ENCODE measurements around the gene APBA1.

The APBA1 gene

GRCh38 chr9:69504058-69504457 lies 168.1 kb downstream of the APBA1 start:
- no peak overlapping the region for H3K4me3 Mint-ChIP-seq
- H3K27me3 Mint-ChIP-seq, result no peaks in the 10 kb centered on the region
- no peaks in the 10 kb centered on the region for H3K4me1 Mint-ChIP-seq
- no peaks in the 10 kb centered on the region for H3K36me3 Mint-ChIP-seq
- H3K9me3 Mint-ChIP-seq, result no peaks in the 10 kb centered on the region
- no peak overlapping the region for H3K27ac Mint-ChIP-seq

GRCh38 chr9:69502671-69503301 lies 169.4 kb downstream of the APBA1 start:
- H3K36me3 Mint-ChIP-seq, result no peaks in the 10 kb centered on the region
- H3K4me1 Mint-ChIP-seq, result no peaks in the 10 kb centered on the region
- H3K4me3 Mint-ChIP-seq, result no peak overlapping the region
- H3K27me3 Mint-ChIP-seq, result no peaks in the 10 kb centered on the region
- H3K27ac Mint-ChIP-seq, result no peak overlapping the region
- no peaks in the 10 kb centered on the region for H3K9me3 Mint-ChIP-seq

- Mint-ChIP-seq H3K27ac (no peak overlapping the region), H3K9me3 (no peaks in the 10 kb centered on the region), H3K27me3 (no peaks in the 10 kb centered on the region), H3K4me1 (no peaks in the 10 kb centered on the region), H3K36me3 (no peaks in the 10 kb centered on the region), H3K4me3 (no peak overlapping the region)
Observed at GRCh38 chr9:69500896-69501295, 171.3 kb downstream of the APBA1 start.

- Mint-ChIP-seq H3K36me3 (no peaks in the 10 kb centered on the region), H3K4me3 (no peak overlapping the region), H3K27me3 (no peaks in the 10 kb centered on the region), H3K27ac (no peak overlapping the region), H3K4me1 (no peaks in the 10 kb centered on the region), H3K9me3 (no peaks in the 10 kb centered on the region)
Observed at GRCh38 chr9:69499959-69500358, 172.2 kb downstream of the APBA1 start.

GRCh38 chr9:69499407-69499806 lies 172.8 kb downstream of the APBA1 start:
- Mint-ChIP-seq H3K27ac (no peak overlapping the region), H3K36me3 (no peaks in the 10 kb centered on the region), H3K4me1 (no peaks in the 10 kb centered on the region), H3K27me3 (no peaks in the 10 kb centered on the region), H3K9me3 (no peaks in the 10 kb centered on the region), H3K4me3 (no peak overlapping the region)

GRCh38 chr9:69498470-69498869 lies 173.7 kb downstream of the APBA1 start:
- no peaks in the 10 kb centered on the region for H3K4me1 Mint-ChIP-seq
- no peak overlapping the region for H3K27ac Mint-ChIP-seq
- no peaks in the 10 kb centered on the region for H3K9me3 Mint-ChIP-seq
- no peak overlapping the region for H3K4me3 Mint-ChIP-seq
- no peaks in the 10 kb centered on the region for H3K36me3 Mint-ChIP-seq
- no peaks in the 10 kb centered on the region for H3K27me3 Mint-ChIP-seq

GRCh38 chr9:69497816-69498215 lies 174.4 kb downstream of the APBA1 start:
- H3K9me3 Mint-ChIP-seq, result no peaks in the 10 kb centered on the region
- no peaks in the 10 kb centered on the region for H3K4me1 Mint-ChIP-seq

GRCh38 chr9:69496846-69497450 lies 175.2 kb downstream of the APBA1 start:
- Mint-ChIP-seq H3K27ac (no peak overlapping the region), H3K4me1 (no peaks in the 10 kb centered on the region), H3K9me3 (no peaks in the 10 kb centered on the region), H3K4me3 (no peak overlapping the region), H3K36me3 (no peaks in the 10 kb centered on the region), H3K27me3 (no peaks in the 10 kb centered on the region)

More at GRCh38 chr9:69497816-69498215, 174.4 kb downstream of the APBA1 start:
- H3K4me3 Mint-ChIP-seq, result no peak overlapping the region
- no peak overlapping the region for H3K27ac Mint-ChIP-seq
- no peaks in the 10 kb centered on the region for H3K36me3 Mint-ChIP-seq
- no peaks in the 10 kb centered on the region for H3K27me3 Mint-ChIP-seq

- no peak overlapping the region for H3K27ac Mint-ChIP-seq
- no peaks in the 10 kb centered on the region for H3K27me3 Mint-ChIP-seq
- no peak overlapping the region for H3K4me3 Mint-ChIP-seq
- H3K9me3 Mint-ChIP-seq, result no peaks in the 10 kb centered on the region
- H3K4me1 Mint-ChIP-seq, result no peaks in the 10 kb centered on the region
- no peaks in the 10 kb centered on the region for H3K36me3 Mint-ChIP-seq
Observed at GRCh38 chr9:69495296-69495695, 176.9 kb downstream of the APBA1 start.

GRCh38 chr9:69494763-69495162 lies 177.4 kb downstream of the APBA1 start:
- Mint-ChIP-seq H3K4me1 (no peaks in the 10 kb centered on the region), H3K27ac (no peak overlapping the region), H3K27me3 (no peaks in the 10 kb centered on the region), H3K4me3 (no peak overlapping the region), H3K36me3 (no peaks in the 10 kb centered on the region), H3K9me3 (no peaks in the 10 kb centered on the region)

GRCh38 chr9:69494208-69494607 lies 178.0 kb downstream of the APBA1 start:
- H3K27ac Mint-ChIP-seq, result no peak overlapping the region
- no peaks in the 10 kb centered on the region for H3K9me3 Mint-ChIP-seq
- H3K27me3 Mint-ChIP-seq, result no peaks in the 10 kb centered on the region
- no peaks in the 10 kb centered on the region for H3K4me1 Mint-ChIP-seq
- no peak overlapping the region for H3K4me3 Mint-ChIP-seq
- H3K36me3 Mint-ChIP-seq, result no peaks in the 10 kb centered on the region

GRCh38 chr9:69486498-69486897 lies 185.7 kb downstream of the APBA1 start:
- no peak overlapping the region for H3K4me3 Mint-ChIP-seq
- H3K36me3 Mint-ChIP-seq, result no peaks in the 10 kb centered on the region
- no peaks in the 10 kb centered on the region for H3K27me3 Mint-ChIP-seq
- no peaks in the 10 kb centered on the region for H3K4me1 Mint-ChIP-seq
- H3K9me3 Mint-ChIP-seq, result no peaks in the 10 kb centered on the region
- H3K27ac Mint-ChIP-seq, result no peak overlapping the region

- no peak overlapping the region for H3K4me3 Mint-ChIP-seq
- H3K36me3 Mint-ChIP-seq, result no peaks in the 10 kb centered on the region
- no peaks in the 10 kb centered on the region for H3K27me3 Mint-ChIP-seq
- H3K4me1 Mint-ChIP-seq, result no peaks in the 10 kb centered on the region
- no peaks in the 10 kb centered on the region for H3K9me3 Mint-ChIP-seq
- H3K27ac Mint-ChIP-seq, result no peak overlapping the region
Observed at GRCh38 chr9:69485466-69485865, 186.7 kb downstream of the APBA1 start.

GRCh38 chr9:69483886-69484422 lies 188.2 kb downstream of the APBA1 start:
- H3K9me3 Mint-ChIP-seq, result no peaks in the 10 kb centered on the region
- no peak overlapping the region for H3K4me3 Mint-ChIP-seq
- no peaks in the 10 kb centered on the region for H3K27me3 Mint-ChIP-seq
- H3K4me1 Mint-ChIP-seq, result no peaks in the 10 kb centered on the region
- no peak overlapping the region for H3K27ac Mint-ChIP-seq
- H3K36me3 Mint-ChIP-seq, result no peaks in the 10 kb centered on the region

GRCh38 chr9:69476797-69477196 lies 195.4 kb downstream of the APBA1 start:
- peaks cover 1% of the 10 kb centered on the region for H3K27me3 Mint-ChIP-seq
- H3K36me3 Mint-ChIP-seq, result no peaks in the 10 kb centered on the region
- H3K27ac Mint-ChIP-seq, result peak overlapping the region; percentile 1
- H3K4me3 Mint-ChIP-seq, result no peak overlapping the region
- peaks cover 33% of the 10 kb centered on the region for H3K4me1 Mint-ChIP-seq
- H3K9me3 Mint-ChIP-seq, result no peaks in the 10 kb centered on the region

- Mint-ChIP-seq H3K27me3 (peaks cover 1% of the 10 kb centered on the region), H3K9me3 (no peaks in the 10 kb centered on the region), H3K4me1 (peaks cover 33% of the 10 kb centered on the region), H3K36me3 (no peaks in the 10 kb centered on the region), H3K4me3 (peak overlapping the region; percentile 65), H3K27ac (no peak overlapping the region)
Observed at GRCh38 chr9:69476016-69476415, 196.2 kb downstream of the APBA1 start.

All from activated naive CD4-positive, alpha-beta T cell treated with anti-CD3 and anti-CD28 coated beads, Interleukin-2, amount 50 U/mL, for 24 hours (primary cell).